ENCODE data around the gene TLCD3A.

DNA sequence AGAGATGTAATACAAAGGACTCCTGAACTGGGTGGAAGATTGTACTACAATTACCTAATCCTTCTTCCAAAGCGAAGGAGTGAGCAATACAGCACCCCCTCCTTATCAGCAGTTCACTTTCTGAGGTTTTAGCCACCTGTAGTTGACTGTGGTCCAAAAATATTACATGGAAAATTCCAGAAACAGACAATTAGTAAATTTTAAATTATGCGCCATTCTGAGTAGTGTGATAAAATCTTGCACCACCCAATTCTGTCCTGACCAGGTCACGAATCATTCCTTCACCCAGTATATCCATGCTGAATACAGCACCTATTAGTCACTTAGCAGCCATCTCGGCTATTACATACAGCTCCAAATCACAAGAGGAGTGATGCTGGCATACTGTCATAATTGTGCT lies 41.0 kb upstream of the TLCD3A start:
- TF ChIP-seq, protein P1, sequence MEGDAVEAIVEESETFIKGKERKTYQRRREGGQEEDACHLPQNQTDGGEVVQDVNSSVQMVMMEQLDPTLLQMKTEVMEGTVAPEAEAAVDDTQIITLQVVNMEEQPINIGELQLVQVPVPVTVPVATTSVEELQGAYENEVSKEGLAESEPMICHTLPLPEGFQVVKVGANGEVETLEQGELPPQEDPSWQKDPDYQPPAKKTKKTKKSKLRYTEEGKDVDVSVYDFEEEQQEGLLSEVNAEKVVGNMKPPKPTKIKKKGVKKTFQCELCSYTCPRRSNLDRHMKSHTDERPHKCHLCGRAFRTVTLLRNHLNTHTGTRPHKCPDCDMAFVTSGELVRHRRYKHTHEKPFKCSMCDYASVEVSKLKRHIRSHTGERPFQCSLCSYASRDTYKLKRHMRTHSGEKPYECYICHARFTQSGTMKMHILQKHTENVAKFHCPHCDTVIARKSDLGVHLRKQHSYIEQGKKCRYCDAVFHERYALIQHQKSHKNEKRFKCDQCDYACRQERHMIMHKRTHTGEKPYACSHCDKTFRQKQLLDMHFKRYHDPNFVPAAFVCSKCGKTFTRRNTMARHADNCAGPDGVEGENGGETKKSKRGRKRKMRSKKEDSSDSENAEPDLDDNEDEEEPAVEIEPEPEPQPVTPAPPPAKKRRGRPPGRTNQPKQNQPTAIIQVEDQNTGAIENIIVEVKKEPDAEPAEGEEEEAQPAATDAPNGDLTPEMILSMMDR (IDR thresholded peaks at IDR 0.05): no peak
- TF ChIP-seq POLR2A (IDR thresholded peaks at IDR 0.05) (no peak), EP300 (IDR thresholded peaks at IDR 0.05) (no peak), POLR2AphosphoS5 (IDR thresholded peaks at IDR 0.05) (no peak)

Measured in gastroesophageal sphincter (tissue), 3 donors.